HCT116 (cell line): ENCODE measurements around the gene HOXC13. TPM values are rescaled to one million over a fixed set of nuclear protein-coding genes. Genes with fewer than 3 reads are reported as not detected.

Source experiments
- ATAC-seq: fragments of 200-7000 bp; cut with Tn5 transposase; 2 replicates; pipeline ENCODE4 v1.9.1; 2020; ENCODE audit warnings: mild to moderate bottlenecking, moderate library complexity
- BruUV-seq: library from RNA; stranded (reverse); fragments of 400-500 nt; replicated peaks from 2 replicates; lab custom pipeline; 2021; lab: Mats Ljungman, UMichigan
- CTCF ChIA-PET: fragments of 300-600 bp; sonication (Branson Sonifier 250); formaldehyde crosslinking; loops from one replicate; lab custom pipeline; 2021; ENCODE audit warnings: antibody characterized with exemption; lab: Charles Lee
- POLR2A ChIA-PET: fragments of 300-600, 350-600 bp; sonication (Branson Sonifier 250); formaldehyde crosslinking; loops from one replicate; lab custom pipeline; 2021; ENCODE audit warnings: antibody characterized with exemption; lab: Charles Lee
- RAD21 ChIA-PET, 2 experiments: fragments of 300-600 bp; sonication (Branson Sonifier 250); formaldehyde crosslinking; loops; one replicate each; lab custom pipeline; 2023; ENCODE audit warnings: low total read pairs in 2 of 2; ENCODE audit not compliant: uncharacterized antibody in 2 of 2, unreplicated experiment in 2 of 2, low non-redundant PET in 1 of 2; lab: Charles Lee
- DNase-seq: peaks from one replicate; pipeline ENCODE4 v3.0.0-alpha.2; 2010; ENCODE audit warnings: low read depth, low spot score
- H2AFZ ChIP-seq: fragments of 200-600 bp; shearing (Covaris generic), sonication (generic); 2 replicates; pipeline ENCODE4 v1.6.1; 2017; ENCODE audit warnings: low read depth, mixed run types, mixed read lengths, antibody characterized with exemption, low read length; ENCODE audit not compliant: poor library complexity, severe bottlenecking
- H3K27ac ChIP-seq: 2 replicates; pipeline ENCODE4 v1.5.1; 2012; ENCODE audit warnings: low read depth, low read length
- H3K27me3 ChIP-seq: fragments of 200-600 bp; sonication (generic); 2 replicates; pipeline ENCODE4 v1.6.1; 2016; ENCODE audit warnings: mixed run types, low read length, mixed read lengths; ENCODE audit not compliant: insufficient read depth
- H3K36me3 ChIP-seq, 2 experiments: fragments of 200-500 bp in 1 of 2; fragments of 200-600 bp in 1 of 2; sonication (Bioruptor generic) in 1 of 2; sonication (generic) in 1 of 2; 2 replicates each; pipeline versions ENCODE4 v1.5.1 to v1.6.1; 2014 to 2016; ENCODE audit warnings: low read length in 2 of 2, inconsistent platforms in 1 of 2, mixed read lengths in 1 of 2, mixed run types in 1 of 2; ENCODE audit not compliant: insufficient read depth in 2 of 2, control insufficient read depth in 1 of 2
- H3K4me1 ChIP-seq, 2 experiments: fragments of 200-600 bp in 1 of 2; sonication (generic) in 1 of 2; 2 replicates each; pipeline versions ENCODE4 v1.5.1 to v1.6.1; 2012 to 2017; ENCODE audit warnings: low read length in 2 of 2, inconsistent platforms in 1 of 2, mild to moderate bottlenecking in 1 of 2, mixed read lengths in 1 of 2, mixed run types in 1 of 2, moderate library complexity in 1 of 2; ENCODE audit not compliant: insufficient read depth in 2 of 2, control insufficient read depth in 1 of 2
- H3K4me2 ChIP-seq: fragments of 200-600 bp; sonication (generic); 2 replicates; pipeline ENCODE4 v1.6.1; 2017; ENCODE audit warnings: mixed run types, low read length, mixed read lengths
- H3K4me3 ChIP-seq, 2 experiments: fragments of 200-600 bp in 1 of 2; sonication (generic) in 1 of 2; replicated peaks in 1 of 2; 2 replicates each; pipeline ENCODE4 v1.5.1; 2011 to 2016; ENCODE audit warnings: low read length in 2 of 2, control low read depth in 1 of 2, low read depth in 1 of 2, mild to moderate bottlenecking in 1 of 2, mixed read lengths in 1 of 2, mixed run types in 1 of 2
- H3K79me2 ChIP-seq: fragments of 200-600 bp; sonication (generic); 2 replicates; pipeline ENCODE4 v1.6.1; 2017; ENCODE audit warnings: mild to moderate bottlenecking, mixed run types, low read length, moderate library complexity, mixed read lengths; ENCODE audit not compliant: insufficient read depth
- H3K9ac ChIP-seq: fragments of 200-600 bp; sonication (generic); 2 replicates; pipeline ENCODE4 v1.6.1; 2016; ENCODE audit warnings: low read length, mixed read lengths
- H3K9me2 ChIP-seq: fragments of 200-600 bp; sonication (generic), shearing (Covaris generic); 2 replicates; pipeline ENCODE4 v1.6.1; 2017; ENCODE audit warnings: mixed run types, mild to moderate bottlenecking, moderate library complexity; ENCODE audit not compliant: insufficient read depth
- H3K9me3 ChIP-seq, 2 experiments: fragments of 200-500 bp in 1 of 2; fragments of 200-600 bp in 1 of 2; sonication (Bioruptor generic) in 1 of 2; sonication (generic) in 1 of 2; 2 replicates each; pipeline ENCODE4 v1.6.1; 2014 to 2017; ENCODE audit warnings: low read length in 2 of 2, mixed read lengths in 2 of 2, inconsistent platforms in 1 of 2, low read depth in 1 of 2, mild to moderate bottlenecking in 1 of 2, mixed run types in 1 of 2, moderate library complexity in 1 of 2; ENCODE audit not compliant: control insufficient read depth in 1 of 2, insufficient read depth in 1 of 2
- H4K20me1 ChIP-seq: fragments of 200-600 bp; sonication (generic), shearing (Covaris generic); 2 replicates; pipeline ENCODE4 v1.6.1; 2017; ENCODE audit warnings: mixed run types, mild to moderate bottlenecking, moderate library complexity; ENCODE audit not compliant: insufficient read depth
- CEBPB ChIP-seq: IDR thresholded peaks from 2 replicates; pipeline ENCODE4 v1.6.1; 2012; ENCODE audit warnings: low read depth
- ELF1 ChIP-seq: IDR thresholded peaks from 2 replicates; pipeline ENCODE4 v1.6.1; 2012; ENCODE audit warnings: low read depth, borderline replicate concordance
- EZH2phosphoT487 ChIP-seq: fragments of 200-600 bp; IDR thresholded peaks from 2 replicates; pipeline ENCODE4 v1.6.1; 2018; ENCODE audit warnings: antibody characterized with exemption, borderline replicate concordance
- POLR2A ChIP-seq: IDR thresholded peaks from 2 replicates; pipeline ENCODE4 v1.7.0; 2011; ENCODE audit warnings: borderline replicate concordance; ENCODE audit not compliant: insufficient read depth, insufficient read length; ENCODE audit errors: extremely low read depth
- SRF ChIP-seq: IDR thresholded peaks from 2 replicates; pipeline ENCODE4 v1.6.1; 2012; ENCODE audit warnings: low read depth
- TCF7L2 ChIP-seq: IDR thresholded peaks from 2 replicates; pipeline ENCODE4 v1.7.0; 2011; ENCODE audit warnings: borderline replicate concordance, inconsistent platforms; ENCODE audit not compliant: insufficient read depth, insufficient read length; ENCODE audit errors: extremely low read depth
- ZNF274 ChIP-seq: fragments of 200-500 bp; sonication (Bioruptor generic); IDR thresholded peaks from 2 replicates; pipeline ENCODE4 v1.6.1; 2014; ENCODE audit warnings: mild to moderate bottlenecking, low read depth, low read length, inconsistent platforms
- intact Hi-C: fragments of 100-400 bp; cut with micrococcal nuclease; formaldehyde crosslinking; loops from 2 replicates; pipeline ENCODE4 v1.10.0; 2022
- total RNA-seq: library from RNA; stranded (reverse); gene quantifications from one replicate; pipeline ENCODE4 v1.2.1, GENCODE V29; 2021; ENCODE audit not compliant: unreplicated experiment
- TF ChIP-seq, protein P1 (sequence below): IDR thresholded peaks from 2 replicates; pipeline ENCODE4 v1.6.1; 2012
- TF ChIP-seq, protein P2 (sequence below): IDR thresholded peaks from 2 replicates; pipeline ENCODE4 v1.6.1; 2012; ENCODE audit warnings: low read depth

HOXC13 gene
- total RNA-seq, 1 experiment from 2014 or later = 3.8 TPM

DNA sequence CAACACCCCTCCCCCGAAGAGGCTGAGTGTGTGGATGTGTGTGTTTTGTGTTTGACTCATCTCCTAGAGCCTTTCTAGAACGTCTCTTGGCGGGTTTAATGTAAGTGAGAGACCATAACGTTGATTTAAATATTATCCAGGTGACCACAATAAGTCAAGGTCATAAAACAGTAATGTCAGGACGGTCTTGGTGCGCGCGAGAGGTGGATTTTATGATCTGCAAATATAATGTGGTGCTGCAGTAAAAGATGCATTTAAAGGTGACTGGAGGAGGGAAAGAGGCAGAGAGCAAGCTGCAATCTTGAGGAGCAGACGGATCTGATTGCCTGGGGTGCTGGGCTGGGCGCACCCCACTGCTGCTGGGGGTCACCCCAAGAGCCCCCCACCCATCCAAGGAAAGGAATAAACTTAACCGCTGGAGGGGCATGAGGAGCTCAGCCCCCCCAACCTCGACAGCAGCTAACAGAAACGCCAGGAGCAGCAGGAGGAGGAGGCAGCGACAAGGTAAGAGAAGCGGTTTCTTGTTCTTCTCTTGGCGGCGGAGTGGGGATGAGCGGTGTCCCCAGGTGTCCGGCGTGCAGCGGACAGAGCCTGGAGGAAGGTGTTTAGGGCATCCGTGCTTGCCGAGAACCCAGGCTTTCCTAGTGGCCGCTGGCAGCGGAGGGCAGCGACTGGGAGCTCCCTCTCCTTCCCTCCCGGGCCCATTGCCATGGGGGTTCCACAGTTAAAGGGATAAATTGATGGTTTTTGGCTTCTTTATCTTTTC, 51.9 kb downstream of the HOXC13 start:
- Histone ChIP-seq H3K4me2 (no peak overlapping the region), H3K9ac (0 out of 2 replicates have a peak overlapping the region, but pooled peaks have one; percentile 45), H3K9me2 (no peaks in the 10 kb centered on the region), H3K36me3 (no peaks in the 10 kb centered on the region), H3K4me1 (peaks cover 9 to 21% of the 10 kb centered on the region in 2 experiments), H3K79me2 (peaks cover 3% of the 10 kb centered on the region; the same call in 1 of the 2 replicates), H3K27me3 (no peaks in the 10 kb centered on the region), H3K9me3 (no peaks in the 10 kb centered on the region), H3K27ac (no peak overlapping the region), H4K20me1 (no peaks in the 10 kb centered on the region), H3K4me3 (no peak overlapping the region), H2AFZ (no peak overlapping the region)
- intact Hi-C loops = no loop called here
- no peak for DNase-seq
- no peak for TF ChIP-seq ZNF274
- TF ChIP-seq TCF7L2 = no peak
- TF ChIP-seq EZH2phosphoT487 = no peak
- TF ChIP-seq, protein P1, sequence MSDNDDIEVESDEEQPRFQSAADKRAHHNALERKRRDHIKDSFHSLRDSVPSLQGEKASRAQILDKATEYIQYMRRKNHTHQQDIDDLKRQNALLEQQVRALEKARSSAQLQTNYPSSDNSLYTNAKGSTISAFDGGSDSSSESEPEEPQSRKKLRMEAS = no peak
- TF ChIP-seq SRF = no peak
- no peak for TF ChIP-seq ELF1
- TF ChIP-seq, protein P2, sequence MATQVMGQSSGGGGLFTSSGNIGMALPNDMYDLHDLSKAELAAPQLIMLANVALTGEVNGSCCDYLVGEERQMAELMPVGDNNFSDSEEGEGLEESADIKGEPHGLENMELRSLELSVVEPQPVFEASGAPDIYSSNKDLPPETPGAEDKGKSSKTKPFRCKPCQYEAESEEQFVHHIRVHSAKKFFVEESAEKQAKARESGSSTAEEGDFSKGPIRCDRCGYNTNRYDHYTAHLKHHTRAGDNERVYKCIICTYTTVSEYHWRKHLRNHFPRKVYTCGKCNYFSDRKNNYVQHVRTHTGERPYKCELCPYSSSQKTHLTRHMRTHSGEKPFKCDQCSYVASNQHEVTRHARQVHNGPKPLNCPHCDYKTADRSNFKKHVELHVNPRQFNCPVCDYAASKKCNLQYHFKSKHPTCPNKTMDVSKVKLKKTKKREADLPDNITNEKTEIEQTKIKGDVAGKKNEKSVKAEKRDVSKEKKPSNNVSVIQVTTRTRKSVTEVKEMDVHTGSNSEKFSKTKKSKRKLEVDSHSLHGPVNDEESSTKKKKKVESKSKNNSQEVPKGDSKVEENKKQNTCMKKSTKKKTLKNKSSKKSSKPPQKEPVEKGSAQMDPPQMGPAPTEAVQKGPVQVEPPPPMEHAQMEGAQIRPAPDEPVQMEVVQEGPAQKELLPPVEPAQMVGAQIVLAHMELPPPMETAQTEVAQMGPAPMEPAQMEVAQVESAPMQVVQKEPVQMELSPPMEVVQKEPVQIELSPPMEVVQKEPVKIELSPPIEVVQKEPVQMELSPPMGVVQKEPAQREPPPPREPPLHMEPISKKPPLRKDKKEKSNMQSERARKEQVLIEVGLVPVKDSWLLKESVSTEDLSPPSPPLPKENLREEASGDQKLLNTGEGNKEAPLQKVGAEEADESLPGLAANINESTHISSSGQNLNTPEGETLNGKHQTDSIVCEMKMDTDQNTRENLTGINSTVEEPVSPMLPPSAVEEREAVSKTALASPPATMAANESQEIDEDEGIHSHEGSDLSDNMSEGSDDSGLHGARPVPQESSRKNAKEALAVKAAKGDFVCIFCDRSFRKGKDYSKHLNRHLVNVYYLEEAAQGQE = no peak
- no peak for TF ChIP-seq POLR2A
- no peak for TF ChIP-seq CEBPB
- ChIA-PET POLR2A (interaction anchor here (0.6 to 2.2 kb wide), 3 partner anchors 9 to 473 kb away, joined by 3 to 6 read pairs (median 3); partner anchors contain the start of gene HOXC9), RAD21 (interaction anchor here in 1 of 2 experiments (0.7 kb wide), 1 partner anchor 201 kb away, joined by 3 read pairs; no protein-coding TSS in a partner anchor), CTCF (interaction anchor here (1.1 to 2.0 kb wide), 4 partner anchors 200 to 226 kb away, joined by 3 to 8 read pairs (median 3); no protein-coding TSS in a partner anchor)
- no TSS peak for BruUV-seq
- ATAC-seq = no peak
